Right lobe of liver (tissue), 6 donors: ENCODE results near the gene KLHL5. TPM values are rescaled to one million over a fixed set of nuclear protein-coding genes. Genes with fewer than 3 reads are reported as not detected.
A peak's percentile ranks its signal among the peaks of the same experiment; 100 is the strongest.
"Not testable (repeated sequence)": the region's sequence is repeated elsewhere in the genome, so short reads cannot be mapped to it uniquely, and the experiment has no call there.

ENCODE experiments used
- ATAC-seq, 4 donors: fragments of 200-7000 bp; cut with Tn5 transposase; one replicate each; pipeline ENCODE4 v1.9.1; 2020; ENCODE audit warnings: mild to moderate bottlenecking in 4 of 4, moderate library complexity in 4 of 4
- DNase-seq, 3 donors: peaks; one replicate each; pipeline ENCODE4 v3.0.0-alpha.2; 2020
- H3K27ac ChIP-seq, 3 donors: fragments of 200-600 bp; one replicate each; pipeline ENCODE4 v1.8.0; 2022
- H3K27me3 ChIP-seq, 2 donors: fragments of 200-600 bp; one replicate each; pipeline ENCODE4 v1.8.0; 2022
- H3K36me3 ChIP-seq, 4 donors: fragments of 200-600 bp; sonication (generic) in 1 of 4; one replicate each; pipeline versions ENCODE4 v1.5.1 to v1.8.0; 2017 to 2022; ENCODE audit warnings: control low read depth in 1 of 4
- H3K4me1 ChIP-seq, 4 donors: fragments of 200-600 bp; sonication (generic) in 1 of 4; one replicate each; pipeline versions ENCODE4 v1.5.1 to v1.8.0; 2017 to 2022; ENCODE audit warnings: control low read depth in 1 of 4
- H3K4me3 ChIP-seq, 3 donors: fragments of 200-600 bp; one replicate each; pipeline ENCODE4 v1.8.0; 2022
- H3K9me3 ChIP-seq, 4 donors: fragments of 200-600 bp; sonication (generic) in 1 of 4; one replicate each; pipeline versions ENCODE4 v1.5.1 to v1.8.0; 2017 to 2022; ENCODE audit warnings: control low read depth in 1 of 4
- CTCF ChIP-seq, 4 donors: fragments of 200-600 bp in 3 of 4; fragments of 450-650 bp in 1 of 4; IDR thresholded peaks; one replicate each; pipeline versions ENCODE4 v1.5.1 to v1.8.0; 2016 to 2022; ENCODE audit warnings: antibody characterized with exemption in 4 of 4, mild to moderate bottlenecking in 2 of 4
- POLR2A ChIP-seq: fragments of 450-650 bp; IDR thresholded peaks from one replicate; pipeline ENCODE4 v1.6.1; 2017; ENCODE audit warnings: antibody characterized with exemption, mild to moderate bottlenecking
- WGBS: methylation state at CpG from one replicate; pipeline ENCODE4 v1.1.6; 2018; ENCODE audit warnings: low coverage, low lambda C conversion rate; ENCODE audit not compliant: insufficient coverage; ENCODE audit errors: missing lambda C conversion rate; 5-methylcytosine and 5-hydroxymethylcytosine counted together
- intact Hi-C, 2 donors: fragments of 100-400 bp; cut with DNase I; formaldehyde crosslinking; loops; one replicate each; pipeline versions ENCODE4 v1.11.2 to v1.14.1; 2022
- total RNA-seq, 6 experiments: library from RNA; depleted of rRNA in 2 of 6; stranded (reverse); fragments of >200 nt in 2 of 6; fragmentation: NEBNext Ultra II Directional in 3 of 6; extraction: Animal tissue kit (Norgen Biotek cat#: 25700) in 3 of 6; gene quantifications; one replicate each; pipeline versions ENCODE4 v1.1.0 to v1.2.4, GENCODE V29; 2016 to 2023
- donor health status: DM: no; HTN: yes; CAD: no.
- donor health status: DM: no; HTN: no; CAD: no.
- donor health status: DM: no; HTN: no; CAD: no.
- donor health status: DM: no; HTN: yes; CAD: no.
- donor health status: DM: no; HTN: yes; CAD: no.

The KLHL5 gene
- total RNA-seq, 6 experiments from 2014 or later: 25.5 to 88.0 (median 42.2) TPM

DNA sequence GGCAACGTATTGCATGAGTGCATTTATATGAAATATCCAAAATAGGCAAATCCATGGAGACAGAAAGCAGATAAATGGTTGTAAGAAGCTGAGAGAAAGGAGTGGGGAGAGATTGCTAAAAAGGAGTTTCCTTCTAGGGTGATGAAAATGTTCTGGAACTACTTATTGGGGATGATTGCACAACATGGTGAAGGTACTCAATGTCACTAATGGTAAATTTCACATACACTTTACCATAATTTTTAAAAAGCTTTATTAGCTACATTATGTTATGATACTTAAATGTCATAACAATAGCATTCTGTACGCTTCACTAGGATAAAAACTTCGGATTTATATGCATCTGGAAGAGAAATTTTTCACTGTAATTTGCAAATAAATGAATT, 63.6 kb downstream of the KLHL5 start:
- TF ChIP-seq POLR2A (no peak), CTCF (IDR thresholded peaks at IDR 0.05) (no peak)
- Histone ChIP-seq H3K4me1 (no peaks in the 10 kb centered on the region), H3K36me3 (no peaks in the 10 kb centered on the region), H3K4me3 (no peak overlapping the region), H3K27ac (no peak overlapping the region), H3K9me3 (no peaks in the 10 kb centered on the region), H3K27me3 (no peaks in the 10 kb centered on the region)
- DNase-seq (no peak), ATAC-seq (no peak)
- intact Hi-C loops: loop anchor here in 1 of 2 donors (10.0 kb wide), 1 partner anchor 201 kb away; no protein-coding TSS in a partner anchor
- 100% methylated on average over 3 of the region's 3 CpGs for WGBS

DNA sequence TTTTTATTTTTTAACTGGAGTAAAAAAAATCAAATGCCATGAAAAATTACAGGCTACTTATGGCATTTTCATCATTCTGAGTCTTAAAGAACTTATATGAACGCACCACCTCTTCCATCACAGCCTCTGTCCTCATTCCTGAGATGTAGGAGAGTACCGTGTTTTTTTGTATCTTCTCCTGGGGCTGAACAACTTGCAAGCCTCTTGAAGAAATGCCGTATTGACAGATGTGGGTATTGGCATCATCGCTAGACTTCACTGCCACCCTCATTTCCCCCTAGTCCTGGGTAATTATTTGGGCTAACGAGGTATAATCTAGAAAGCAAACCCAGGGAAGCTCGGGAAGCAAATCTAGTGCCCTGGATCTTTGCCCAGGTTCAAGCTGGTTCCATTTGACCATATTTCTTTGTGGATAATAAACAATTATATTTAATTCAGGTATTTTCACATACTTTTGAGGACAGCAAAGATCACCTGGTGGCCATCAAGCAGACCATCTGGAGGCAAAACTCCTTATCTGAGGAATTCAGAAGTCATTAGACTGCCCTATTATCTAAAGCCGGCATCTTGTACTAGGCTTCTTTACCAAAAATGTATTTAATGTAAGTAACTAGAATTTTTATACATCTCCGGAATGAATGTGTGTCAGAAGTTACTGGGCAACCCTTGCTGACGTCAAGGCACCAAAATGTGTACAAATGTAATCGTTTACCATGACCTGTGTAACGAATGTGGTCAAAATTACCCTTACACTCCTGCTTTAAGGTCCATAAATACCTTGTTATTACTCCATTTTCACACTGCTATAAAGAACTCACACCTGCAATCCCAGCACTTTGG, 64.4 kb downstream of the KLHL5 start:
- intact Hi-C loops: loop anchor here in 1 of 2 donors (10.0 kb wide), 1 partner anchor 202 kb away; no protein-coding TSS in a partner anchor
- 98% methylated on average over 11 of the region's 11 CpGs for WGBS

GRCh38 chr4:39133623-39134022, 71.6 kb downstream of the KLHL5 start:
- ATAC-seq (no peak), DNase-seq (no peak)
- Histone ChIP-seq H3K27me3 (no peaks in the 10 kb centered on the region), H3K27ac (no peak overlapping the region), H3K36me3 (no peaks in the 10 kb centered on the region), H3K9me3 (no peaks in the 10 kb centered on the region), H3K4me1 (peaks cover 0 to 6% (median under 1%) of the 10 kb centered on the region in 4 donors), H3K4me3 (no peak overlapping the region)
- TF ChIP-seq POLR2A (no peak), CTCF (IDR thresholded peaks at IDR 0.05) (no peak)
- intact Hi-C loops: loop anchor here (10.0 kb wide), 2 partner anchors 229 to 239 kb away; no protein-coding TSS in a partner anchor
- 97% methylated on average over 3 of the region's 3 CpGs for WGBS

More for the DNA sequence above, 64.4 kb downstream of the KLHL5 start:
- TF ChIP-seq POLR2A: no peak
- no peak for TF ChIP-seq CTCF (IDR thresholded peaks at IDR 0.05)
- Histone ChIP-seq H3K9me3 (no peaks in the 10 kb centered on the region), H3K4me1 (no peaks in the 10 kb centered on the region), H3K4me3 (no peak overlapping the region), H3K36me3 (no peaks in the 10 kb centered on the region), H3K27ac (no peak overlapping the region), H3K27me3 (no peaks in the 10 kb centered on the region)
- no peak for ATAC-seq
- DNase-seq: no peak

- intact Hi-C loops: loop anchor here (10.0 kb wide), 2 partner anchors 230 to 240 kb away; no protein-coding TSS in a partner anchor
- no peaks in the 10 kb centered on the region for H3K9me3 ChIP-seq
- TF ChIP-seq CTCF (IDR thresholded peaks at IDR 0.05) (no peak), POLR2A (no peak)
- 75% methylated on average over 1 of the region's 2 CpGs for WGBS
- no peaks in the 10 kb centered on the region for H3K36me3 ChIP-seq
- no peak overlapping the region for H3K27ac ChIP-seq
- ATAC-seq: peak in 1 of 4 donors; percentile 11
- H3K27me3 ChIP-seq: no peaks in the 10 kb centered on the region
- DNase-seq: no peak
- peaks cover 0 to 6% (median under 1%) of the 10 kb centered on the region in 4 donors for H3K4me1 ChIP-seq
- no peak overlapping the region for H3K4me3 ChIP-seq
Measured at GRCh38 chr4:39134683-39135306, 72.8 kb downstream of the KLHL5 start.

DNA sequence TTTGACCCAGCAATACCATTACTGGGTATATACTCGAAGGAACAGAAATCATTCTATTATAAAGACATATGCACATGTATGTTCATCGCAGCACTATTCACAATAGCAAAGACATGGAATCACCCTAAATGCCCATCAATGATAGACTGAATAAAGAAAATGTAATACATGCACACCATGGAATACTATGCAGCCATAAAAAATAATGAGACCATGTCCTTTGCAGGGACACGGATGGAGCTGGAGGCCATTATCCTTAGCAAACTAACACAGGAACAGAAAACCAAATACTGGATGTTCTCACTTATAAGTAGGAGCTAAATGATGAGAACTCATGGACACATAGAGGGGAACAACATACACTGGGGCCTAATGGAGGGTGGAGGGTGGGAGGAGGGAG, 76.2 kb downstream of the KLHL5 start:
- WGBS: 97% methylated on average over 3 of the region's 3 CpGs
- not testable (repeated sequence) for H3K27ac ChIP-seq, H3K27me3 ChIP-seq, H3K4me3 ChIP-seq, H3K4me1 ChIP-seq, H3K9me3 ChIP-seq, ATAC-seq, H3K36me3 ChIP-seq, DNase-seq
- intact Hi-C loops: loop anchor here (10.0 kb wide), 2 partner anchors 233 to 243 kb away; no protein-coding TSS in a partner anchor
